GM21825 (cell line): Measurements from ENCODE around the gene SIGLEC1.

ENCODE experiments used
- ATAC-seq: cut with Tn5 transposase; IDR thresholded peaks from one replicate; pipeline ENCODE4 v1.9.1; 2021; ENCODE audit warnings: mild to moderate bottlenecking, moderate library complexity; ENCODE audit not compliant: unreplicated experiment

Gene SIGLEC1

DNA sequence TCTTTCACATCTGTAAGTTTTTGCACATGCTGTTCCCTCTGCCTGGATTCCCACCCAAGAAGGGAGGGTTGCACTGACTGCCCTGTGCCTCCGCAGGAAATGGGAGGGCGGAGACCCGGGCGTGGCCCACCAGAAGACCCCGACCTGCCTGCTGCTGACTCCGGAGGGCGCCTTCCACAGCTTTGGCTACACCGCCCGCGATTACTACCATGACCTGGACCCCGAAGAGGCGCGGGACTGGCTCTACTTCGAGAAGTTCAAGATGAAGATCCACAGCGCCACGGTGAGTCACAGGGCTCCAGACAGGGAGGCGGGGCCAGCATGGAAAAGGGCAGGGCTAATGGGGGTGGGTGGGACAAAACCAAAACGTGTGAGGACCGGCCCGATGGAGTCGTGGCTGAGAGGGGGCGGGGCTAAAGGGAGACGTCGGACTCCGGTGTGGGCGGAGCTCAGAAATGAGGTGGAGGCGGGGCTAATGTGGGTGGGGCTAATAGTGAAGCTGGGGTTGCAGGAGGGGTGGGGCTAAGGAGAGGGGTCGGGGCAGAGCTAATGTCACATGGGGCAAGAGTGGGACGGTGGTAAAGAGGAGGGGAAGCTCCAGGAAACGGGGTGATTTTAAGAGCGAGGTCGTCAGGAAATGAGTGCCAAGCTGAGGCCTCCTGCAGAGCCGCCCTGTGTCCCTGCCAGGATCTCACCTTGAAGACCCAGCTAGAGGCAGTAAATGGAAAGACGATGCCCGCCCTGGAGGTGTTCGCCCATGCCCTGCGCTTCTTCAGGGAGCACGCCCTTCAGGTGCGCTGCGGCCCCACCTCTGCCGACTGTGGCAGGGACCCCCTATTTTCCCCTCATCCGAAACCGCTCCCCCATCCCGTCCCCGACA lies 32.6 kb upstream of the SIGLEC1 start:
- no peak for ATAC-seq

DNA sequence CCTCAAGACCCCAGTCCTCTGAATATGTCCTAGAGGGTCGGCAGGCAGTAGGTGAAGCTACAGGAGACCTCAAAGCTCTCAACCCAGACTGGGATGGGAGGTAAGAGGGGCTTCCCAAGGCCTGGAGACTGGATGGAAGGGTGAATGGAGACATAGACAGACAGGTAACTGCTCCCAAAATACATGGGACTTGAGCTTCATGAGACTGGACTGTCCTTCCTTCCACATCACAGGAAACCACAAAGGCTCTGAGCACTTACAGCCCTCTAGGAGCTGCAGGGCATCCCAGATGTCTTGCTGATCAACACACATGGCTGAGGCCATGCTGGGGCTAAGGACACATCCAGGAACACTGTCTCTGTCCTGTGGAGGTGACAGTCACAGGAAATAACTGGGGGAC lies 31.6 kb upstream of the SIGLEC1 start:
- ATAC-seq = no peak

DNA sequence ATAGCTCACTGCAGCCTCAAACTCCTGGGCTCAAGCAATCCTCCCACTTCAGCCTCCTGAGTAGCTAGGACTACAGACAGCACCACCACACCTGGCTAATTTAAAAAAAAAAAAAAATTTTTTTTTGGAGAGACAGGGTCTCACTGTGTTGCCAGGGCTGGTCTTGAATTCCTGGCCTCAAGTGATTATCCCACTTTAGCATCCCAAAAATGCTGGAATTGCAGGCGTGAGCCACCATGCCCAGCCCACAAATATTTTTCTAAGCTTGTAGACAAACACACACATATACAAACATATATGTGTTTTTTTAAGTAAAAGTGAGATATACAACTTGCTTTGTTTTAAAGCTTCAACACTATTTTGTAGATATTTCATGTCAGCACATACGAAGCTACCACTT lies 30.9 kb upstream of the SIGLEC1 start:
- no peak for ATAC-seq

- no peak for ATAC-seq
Observed at GRCh38 chr20:3741836-3742458, 29.5 kb upstream of the SIGLEC1 start.

DNA sequence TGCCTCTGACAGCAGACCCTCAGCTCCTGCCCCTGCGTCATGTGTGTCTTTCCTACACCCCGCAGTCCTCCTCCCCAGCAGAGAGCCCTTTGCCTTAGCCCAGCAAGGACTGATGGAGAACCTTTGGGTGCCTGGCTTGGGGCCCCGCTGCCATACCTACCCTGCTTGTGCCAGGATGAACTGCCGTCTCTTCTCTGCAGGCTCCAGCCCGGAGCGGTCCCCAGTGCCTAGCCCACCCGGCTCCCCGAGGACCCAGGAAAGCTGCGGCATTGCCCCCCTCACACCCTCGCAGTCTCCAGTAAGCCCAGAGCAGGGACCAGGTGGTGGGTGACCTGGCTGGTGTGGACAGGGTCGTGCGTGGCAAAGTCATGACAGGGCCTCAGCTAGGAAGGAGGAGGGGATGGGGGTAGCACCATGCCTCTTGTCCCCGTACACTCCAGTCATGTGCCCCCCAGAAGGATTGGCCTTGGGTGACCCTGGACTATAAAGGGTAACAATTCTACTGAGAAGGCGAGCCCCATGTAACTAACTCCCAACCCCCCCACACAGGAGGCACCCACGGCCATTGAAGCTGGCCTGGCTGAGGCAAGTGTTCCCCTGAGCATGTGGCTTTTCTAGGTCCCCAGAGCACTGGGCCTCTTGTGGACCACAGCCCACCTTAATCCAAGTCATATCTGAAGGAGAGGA lies 28.4 kb upstream of the SIGLEC1 start:
- ATAC-seq = no peak

GRCh38 chr20:3739926-3740451 lies 27.6 kb upstream of the SIGLEC1 start:
- ATAC-seq = no peak

GRCh38 chr20:3739054-3739925 lies 26.9 kb upstream of the SIGLEC1 start:
- no peak for ATAC-seq

GRCh38 chr20:3738111-3739053 lies 26.0 kb upstream of the SIGLEC1 start:
- ATAC-seq = no peak

GRCh38 chr20:3735768-3736167 lies 23.4 kb upstream of the SIGLEC1 start:
- no peak for ATAC-seq

DNA sequence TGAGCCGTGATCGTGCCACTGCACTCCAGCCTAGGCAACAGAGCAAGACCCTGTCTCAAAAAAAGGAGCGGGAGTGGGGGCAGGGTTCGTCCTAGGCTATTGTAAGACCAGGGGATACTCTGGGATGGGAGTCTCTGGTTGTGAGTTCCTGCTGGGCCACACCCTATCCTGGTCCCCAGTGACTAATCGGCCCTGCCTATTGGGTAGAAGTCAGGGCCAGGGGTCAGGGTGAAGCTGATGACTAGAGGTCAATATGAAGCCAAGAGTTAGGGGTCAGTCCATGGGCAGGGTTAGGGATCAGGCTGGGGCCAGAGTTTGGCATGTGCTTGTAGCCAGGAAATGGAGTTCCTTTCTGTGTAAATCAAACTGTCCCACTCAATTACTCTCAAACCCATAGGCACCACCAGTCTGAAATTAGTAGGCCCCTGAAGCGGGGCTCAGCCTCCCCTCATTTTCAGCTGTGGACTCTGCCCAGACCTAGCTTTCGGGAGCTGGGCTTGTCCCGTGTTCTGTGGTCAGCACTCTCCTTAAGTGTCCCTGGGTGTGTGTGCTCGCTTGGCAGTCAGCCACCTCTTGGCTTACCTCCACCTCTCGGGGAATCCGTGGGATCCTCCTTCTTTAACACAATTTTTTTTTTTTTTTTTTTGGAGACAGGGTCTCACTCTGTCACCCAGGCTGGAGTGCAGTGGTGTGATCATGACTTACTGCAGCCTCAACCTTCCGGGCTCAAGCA lies 21.9 kb upstream of the SIGLEC1 start:
- ATAC-seq = no peak

- no peak for ATAC-seq
Observed at GRCh38 chr20:3733119-3733995, 21.0 kb upstream of the SIGLEC1 start.

DNA sequence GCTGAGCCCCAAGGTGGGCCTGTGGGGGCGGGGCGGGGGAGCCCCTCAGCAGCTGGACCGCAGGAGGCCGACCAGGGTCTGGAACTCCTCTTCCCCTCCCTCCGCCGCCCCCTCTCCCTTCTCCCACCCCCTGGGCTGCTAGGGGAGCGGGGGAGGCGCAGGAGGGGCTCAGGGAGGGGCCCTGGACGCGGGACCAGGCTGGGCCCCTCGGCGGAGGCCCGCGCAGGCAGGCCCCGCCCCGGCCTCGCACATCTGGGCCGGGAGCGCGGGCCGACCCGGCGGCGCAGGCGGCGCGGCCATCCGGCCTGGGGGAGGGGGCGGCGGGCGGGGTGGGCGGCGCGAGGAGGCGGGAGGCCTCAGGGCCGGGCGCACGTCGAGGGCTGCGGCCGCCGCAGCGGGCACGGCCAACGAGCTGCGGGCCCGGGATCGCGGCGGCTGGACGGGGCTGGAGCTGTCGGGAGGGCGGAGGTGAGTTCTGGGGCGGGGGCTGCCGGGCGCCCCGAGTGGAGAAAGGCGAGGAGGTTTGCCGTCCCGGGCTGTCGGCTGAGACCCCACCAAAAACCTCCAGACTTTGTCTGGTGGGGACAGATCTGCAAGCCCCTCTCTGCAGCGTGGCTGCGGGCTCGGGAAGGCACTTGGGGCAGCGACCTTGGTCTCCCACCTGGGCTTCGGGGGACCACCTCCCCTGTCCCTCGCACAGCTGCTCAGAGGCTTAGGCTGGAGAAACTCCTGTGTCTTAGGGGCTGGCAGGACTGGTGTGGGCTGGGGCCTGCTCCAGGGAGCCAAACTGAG lies 20.1 kb upstream of the SIGLEC1 start, which contains the start of gene HSPA12B:
TSS of gene HSPA12B (plus strand) at position 359 of the 792 bp plus-strand sequence. CDS start 5,990 bp downstream, outside the sequence.
- ATAC-seq = no peak

DNA sequence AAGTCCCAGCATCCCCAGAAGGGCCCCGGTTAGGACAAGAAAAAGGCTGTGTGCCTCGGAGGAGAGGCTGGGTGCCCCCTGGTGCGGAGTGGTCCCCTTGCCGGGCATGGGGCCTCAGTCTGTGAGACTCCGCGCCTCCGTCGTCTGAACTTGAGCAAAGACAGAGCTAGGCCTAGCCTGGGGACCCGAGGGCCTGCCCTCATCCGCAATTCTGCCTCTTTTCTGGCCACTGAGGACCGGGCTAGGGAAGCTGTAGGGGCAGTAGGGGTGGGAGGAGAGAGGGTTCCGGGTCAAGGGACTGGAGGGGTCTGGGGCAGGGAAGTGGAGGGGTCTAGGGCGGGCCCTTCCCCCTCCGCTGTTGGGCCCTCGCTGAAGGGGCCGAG lies 19.5 kb upstream of the SIGLEC1 start:
- ATAC-seq = no peak

DNA sequence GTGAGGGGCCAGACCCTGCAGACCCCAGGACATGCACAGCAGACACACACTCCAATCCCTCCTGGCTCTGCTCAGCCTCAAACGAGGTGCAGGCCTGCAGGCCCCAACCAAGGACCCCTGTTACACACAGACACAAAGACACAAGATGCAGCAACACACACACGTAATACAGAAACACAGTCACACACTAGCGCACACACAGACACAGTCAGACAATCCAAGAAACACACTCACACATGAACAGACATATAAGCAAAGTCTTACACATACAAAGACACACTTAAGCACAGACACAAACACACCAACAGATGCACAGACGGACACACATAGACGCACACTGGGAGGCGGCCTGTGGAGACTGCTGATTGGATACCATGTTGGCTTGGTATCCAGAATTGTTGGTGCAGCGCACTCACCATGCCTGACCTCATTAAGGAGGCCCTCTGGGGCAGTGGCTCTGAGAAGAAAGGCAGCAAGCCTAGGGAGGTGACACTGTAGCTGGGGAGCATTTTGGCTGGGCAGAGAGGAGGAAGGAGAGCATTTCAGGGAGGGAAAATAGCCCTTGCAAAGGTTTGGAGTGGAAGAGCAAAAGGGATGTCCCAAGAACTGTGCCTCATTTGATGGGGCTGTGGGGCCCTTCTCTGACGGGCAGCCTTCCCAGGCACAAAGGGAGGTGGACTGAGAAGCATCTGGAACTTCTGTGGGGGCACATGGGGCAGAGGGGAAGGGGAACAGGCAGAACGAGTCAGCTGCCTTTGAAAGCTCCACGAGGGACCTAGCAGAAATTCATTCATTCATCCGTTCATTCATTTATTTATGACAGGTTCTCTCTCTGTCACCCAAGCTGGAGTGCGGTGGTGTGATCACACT lies 18.6 kb upstream of the SIGLEC1 start:
- no peak for ATAC-seq

GRCh38 chr20:3729811-3730540 lies 17.6 kb upstream of the SIGLEC1 start:
- ATAC-seq = no peak
